Activated CD8-positive, alpha-beta T cell treated with anti-CD3 and anti-CD28 coated beads for 36 hours (primary cell): Measurements from ENCODE around the gene OR2A25. TPM values are rescaled to one million over a fixed set of nuclear protein-coding genes. Genes with fewer than 3 reads are reported as not detected.

Source experiments
- ATAC-seq: fragments of 200-7000 bp; cut with Tn5 transposase; one replicate; pipeline ENCODE4 v1.10.0; 2021; ENCODE audit warnings: mild to moderate bottlenecking, moderate library complexity
- CTCF ChIA-PET: fragments of 350-600 bp; sonication (Branson Sonifier 250); formaldehyde crosslinking; loops from one replicate; lab custom pipeline; 2021; ENCODE audit warnings: antibody characterized with exemption; lab: Charles Lee
- POLR2A ChIA-PET: fragments of 350-600 bp; sonication (Branson Sonifier 250); formaldehyde crosslinking; loops from one replicate; lab custom pipeline; 2021; ENCODE audit warnings: antibody characterized with exemption; lab: Charles Lee
- DNase-seq: peaks from one replicate; pipeline ENCODE4 v3.0.0-alpha.2; 2020
- H3K27ac Mint-ChIP-seq: one replicate; pipeline ENCODE4 v1.8.0; 2021; ENCODE audit warnings: mild to moderate bottlenecking, mixed read lengths
- H3K27me3 Mint-ChIP-seq: one replicate; pipeline ENCODE4 v1.8.0; 2021; ENCODE audit warnings: mixed read lengths
- H3K36me3 Mint-ChIP-seq: one replicate; pipeline ENCODE4 v1.8.0; 2021; ENCODE audit warnings: low read depth, mixed read lengths
- H3K4me1 Mint-ChIP-seq: one replicate; pipeline ENCODE4 v1.8.0; 2021; ENCODE audit warnings: low read depth, mixed read lengths
- H3K4me3 Mint-ChIP-seq: one replicate; pipeline ENCODE4 v1.8.0; 2021; ENCODE audit warnings: mild to moderate bottlenecking, moderate library complexity, mixed read lengths
- H3K9me3 Mint-ChIP-seq: one replicate; pipeline ENCODE4 v1.8.0; 2021; ENCODE audit warnings: mixed read lengths
- CTCF ChIP-seq: fragments of 200-600 bp; IDR thresholded peaks from one replicate; pipeline ENCODE4 v1.8.0; 2022; ENCODE audit warnings: antibody characterized with exemption, mild to moderate bottlenecking
- intact Hi-C: fragments of 100-400 bp; cut with micrococcal nuclease; formaldehyde crosslinking; loops from one replicate; pipeline ENCODE4 v1.10.0; 2022
- total RNA-seq, 2 experiments: library from RNA; stranded (reverse); gene quantifications; one replicate each; pipeline ENCODE4 v1.2.3, GENCODE V29; 2021

OR2A25 gene
- not detected for total RNA-seq

GRCh38 chr7:144069511-144069910 lies at the start of gene OR2A25:
OR2A25 (plus strand) TSS chr7:144069811; CDS start chr7:144074220, 4,409 bp downstream.
- no peak within 1 kb of the TSS for H3K4me3 Mint-ChIP-seq
- no peaks in the 10 kb centered on the region for H3K36me3 Mint-ChIP-seq
- ChIA-PET CTCF (no interaction called here), POLR2A (no interaction called here)
- intact Hi-C loops, result no loop called here
- peaks cover 7% of the 10 kb centered on the region for H3K27me3 Mint-ChIP-seq
- no peaks in the 10 kb centered on the region for H3K4me1 Mint-ChIP-seq
- H3K9me3 Mint-ChIP-seq, result no peaks in the 10 kb centered on the region
- no peak for ATAC-seq
- no peak for DNase-seq
- TF ChIP-seq CTCF, result no peak
- no peak within 1 kb of the TSS for H3K27ac Mint-ChIP-seq

- Mint-ChIP-seq H3K4me3 (no peak overlapping the region), H3K27me3 (peaks cover 2% of the 10 kb centered on the region), H3K36me3 (no peaks in the 10 kb centered on the region), H3K4me1 (no peaks in the 10 kb centered on the region), H3K27ac (no peak overlapping the region), H3K9me3 (no peaks in the 10 kb centered on the region)
- intact Hi-C loops, result loop anchor here (10.0 kb wide), 1 partner anchor 64 kb away; the partner anchor contains the start of gene OR2A12
- no peak for DNase-seq
- no peak for ATAC-seq
- CTCF ChIA-PET, result interaction anchor here (1.2 kb wide), 1 partner anchor 108 kb away, joined by 3 read pairs; no protein-coding TSS in a partner anchor
- no peak for TF ChIP-seq CTCF
- POLR2A ChIA-PET, result interaction anchor here (0.6 kb wide), 1 partner anchor 27 kb away, joined by 3 read pairs; no protein-coding TSS in a partner anchor
Measured at GRCh38 chr7:144020340-144020739, 49.3 kb upstream of the OR2A25 start.

GRCh38 chr7:144022169-144022568 lies 47.4 kb upstream of the OR2A25 start:
- no peak overlapping the region for H3K27ac Mint-ChIP-seq
- no peak overlapping the region for H3K4me3 Mint-ChIP-seq
- no peak for DNase-seq
- intact Hi-C loops, result loop anchor here (10.0 kb wide), 1 partner anchor 63 kb away; the partner anchor contains the start of gene OR2A12
- no peaks in the 10 kb centered on the region for H3K4me1 Mint-ChIP-seq
- TF ChIP-seq CTCF, result no peak
- H3K27me3 Mint-ChIP-seq, result peaks cover 2% of the 10 kb centered on the region
- H3K9me3 Mint-ChIP-seq, result no peaks in the 10 kb centered on the region
- no peaks in the 10 kb centered on the region for H3K36me3 Mint-ChIP-seq
- POLR2A ChIA-PET, result no interaction called here
- CTCF ChIA-PET, result no interaction called here
- ATAC-seq, result no peak

GRCh38 chr7:144023171-144023827 lies 46.3 kb upstream of the OR2A25 start:
- no peak for TF ChIP-seq CTCF
- H3K4me1 Mint-ChIP-seq, result peaks cover 7% of the 10 kb centered on the region
- H3K4me3 Mint-ChIP-seq, result no peak overlapping the region
- ChIA-PET POLR2A (no interaction called here), CTCF (no interaction called here)
- ATAC-seq (no peak), DNase-seq (no peak)
- H3K27me3 Mint-ChIP-seq, result peaks cover 2% of the 10 kb centered on the region
- no peaks in the 10 kb centered on the region for H3K9me3 Mint-ChIP-seq
- no peaks in the 10 kb centered on the region for H3K36me3 Mint-ChIP-seq
- no peak overlapping the region for H3K27ac Mint-ChIP-seq
- intact Hi-C loops, result loop anchor here (10.0 kb wide), 1 partner anchor 62 kb away; the partner anchor contains the start of gene OR2A12

- peaks cover 2% of the 10 kb centered on the region for H3K27me3 Mint-ChIP-seq
- DNase-seq (no peak), ATAC-seq (no peak)
- H3K27ac Mint-ChIP-seq, result no peak overlapping the region
- intact Hi-C loops, result loop anchor here (10.0 kb wide), 1 partner anchor 61 kb away; the partner anchor contains the start of gene OR2A12
- H3K4me1 Mint-ChIP-seq, result peaks cover 7% of the 10 kb centered on the region
- no peaks in the 10 kb centered on the region for H3K9me3 Mint-ChIP-seq
- POLR2A ChIA-PET, result no interaction called here
- no peak overlapping the region for H3K4me3 Mint-ChIP-seq
- no peaks in the 10 kb centered on the region for H3K36me3 Mint-ChIP-seq
- CTCF ChIA-PET, result interaction anchor here (0.7 to 1.0 kb wide), 2 partner anchors 9 to 1795 kb away, joined by 3 read pairs; no protein-coding TSS in a partner anchor
- TF ChIP-seq CTCF, result no peak
Measured at GRCh38 chr7:144024213-144024612, 45.4 kb upstream of the OR2A25 start.
